ENCODE results near the gene PPP1R16B.

DNA sequence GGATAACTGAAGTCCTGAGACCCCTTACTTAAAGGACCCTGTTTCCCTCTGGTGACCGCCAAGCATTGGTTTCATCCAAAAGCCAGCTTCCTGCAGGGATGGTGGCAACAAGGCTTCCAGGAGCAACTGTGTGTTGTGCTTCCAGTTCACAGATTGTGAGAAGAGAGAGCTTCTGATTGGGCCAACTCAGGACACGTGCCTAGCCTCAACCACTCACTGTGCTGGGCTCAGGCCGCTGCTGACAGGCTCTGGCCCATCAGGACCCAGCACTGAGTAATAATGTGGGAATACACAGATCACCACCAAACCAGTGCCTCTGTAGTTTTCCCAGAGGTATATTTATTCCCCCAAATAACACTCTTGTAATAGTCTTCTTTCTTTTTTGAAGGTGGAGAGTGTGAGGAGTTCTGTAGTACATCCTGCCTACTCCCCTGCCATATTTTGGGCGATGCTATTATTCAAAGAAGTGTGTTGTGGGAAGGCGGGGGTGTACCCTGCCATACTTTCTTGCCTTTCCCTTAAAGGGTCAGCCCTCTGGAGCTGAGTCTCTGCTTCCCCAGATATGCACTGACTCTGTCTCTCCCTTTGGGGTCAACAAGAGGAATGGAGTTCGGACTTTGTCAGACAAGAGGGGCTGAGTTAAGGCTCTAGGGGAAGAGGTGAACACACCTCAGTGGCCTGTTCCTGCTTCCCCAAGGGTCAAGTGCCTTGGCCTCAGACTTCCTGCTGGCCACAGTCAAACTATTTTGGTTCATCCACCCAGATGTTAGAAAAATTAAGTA lies 23.2 kb downstream of the PPP1R16B start:
- no peak for TF ChIP-seq POLR2A (IDR thresholded peaks at IDR 0.05)
- TF ChIP-seq CTCF (IDR thresholded peaks at IDR 0.05): no peak
